HG03139 (cell line): ENCODE measurements around the gene TBL1X.
"Not testable (repeated sequence)": the region's sequence is repeated elsewhere in the genome, so short reads cannot be mapped to it uniquely, and the experiment has no call there.

ENCODE experiments used
- ATAC-seq: cut with Tn5 transposase; IDR thresholded peaks from one replicate; pipeline ENCODE4 v1.9.1; 2021; ENCODE audit not compliant: unreplicated experiment

TBL1X gene

DNA sequence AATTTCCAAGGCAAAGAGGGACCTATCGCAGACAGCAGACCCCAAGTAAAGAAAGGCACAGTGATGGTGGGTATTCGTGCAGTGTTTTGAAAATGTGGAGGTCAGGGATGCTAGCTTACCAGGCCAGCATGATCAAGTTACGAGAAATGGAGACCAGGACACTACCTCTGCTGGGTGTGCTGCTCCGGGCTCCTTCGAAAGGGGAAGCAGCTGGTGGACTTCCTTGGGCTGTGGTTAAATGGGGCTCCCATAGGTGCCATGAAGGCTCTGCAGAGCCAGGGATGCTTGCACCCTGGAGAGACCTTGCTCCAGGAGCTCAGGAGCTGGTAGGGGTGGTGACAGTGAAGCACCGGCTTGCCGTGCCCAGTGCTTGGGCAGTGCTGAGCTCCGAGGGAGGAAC lies 68.8 kb downstream of the TBL1X start:
- no peak for ATAC-seq

- no peak for ATAC-seq
Measured at GRCh38 chrX:9534686-9535085, 69.8 kb downstream of the TBL1X start.

- no peak for ATAC-seq
Measured at GRCh38 chrX:9535101-9535500, 70.2 kb downstream of the TBL1X start.

- ATAC-seq: not testable (repeated sequence)
Measured at GRCh38 chrX:9536156-9536555, 71.3 kb downstream of the TBL1X start.

GRCh38 chrX:9537781-9538180 lies 72.9 kb downstream of the TBL1X start:
- no peak for ATAC-seq

DNA sequence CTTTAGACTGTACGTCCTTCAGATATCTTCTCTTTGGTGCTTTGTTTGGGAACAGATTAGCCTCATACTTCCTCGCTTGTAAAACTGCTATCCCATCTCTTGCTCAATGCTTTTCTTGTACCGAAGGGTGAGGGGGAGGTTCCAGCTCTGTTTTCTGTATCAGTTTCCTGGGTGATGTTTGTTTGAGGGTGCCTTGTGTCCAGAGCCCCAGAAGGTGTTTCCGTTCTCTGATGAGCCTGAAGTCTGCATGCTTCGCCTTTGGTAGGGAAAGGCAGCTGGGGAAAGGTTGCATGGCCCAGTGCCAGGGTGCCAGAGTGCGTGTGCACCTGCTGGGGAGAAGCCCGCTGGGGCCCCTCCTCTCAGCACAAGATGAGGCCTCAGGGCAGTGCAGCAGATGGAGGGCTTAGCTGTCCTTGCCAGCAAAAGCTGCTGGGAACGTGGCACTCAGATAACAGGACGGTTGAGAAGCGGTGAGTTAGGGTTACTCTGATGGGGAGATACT lies 73.7 kb downstream of the TBL1X start:
- no peak for ATAC-seq

- ATAC-seq: no peak
Measured at GRCh38 chrX:9539605-9540387, 74.9 kb downstream of the TBL1X start.

- no peak for ATAC-seq
Measured at GRCh38 chrX:9542106-9542760, 77.4 kb downstream of the TBL1X start.

DNA sequence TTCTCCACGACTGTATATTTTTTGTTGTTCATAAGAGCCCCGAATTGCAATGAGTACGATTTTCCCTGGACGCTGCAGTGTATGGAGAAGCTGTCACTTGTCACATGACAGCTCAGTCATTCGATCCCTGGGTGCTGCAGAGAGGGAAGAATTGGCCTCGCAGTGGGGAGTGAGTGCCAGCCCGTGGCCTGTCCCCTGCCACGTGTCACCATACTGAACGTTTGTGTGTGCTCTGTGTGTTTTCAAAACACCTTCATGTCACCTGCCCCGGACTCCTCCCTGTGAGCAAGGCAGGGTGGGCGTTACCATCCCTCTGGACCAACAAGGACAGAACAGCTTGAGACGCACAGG lies 77.9 kb downstream of the TBL1X start:
- no peak for ATAC-seq

DNA sequence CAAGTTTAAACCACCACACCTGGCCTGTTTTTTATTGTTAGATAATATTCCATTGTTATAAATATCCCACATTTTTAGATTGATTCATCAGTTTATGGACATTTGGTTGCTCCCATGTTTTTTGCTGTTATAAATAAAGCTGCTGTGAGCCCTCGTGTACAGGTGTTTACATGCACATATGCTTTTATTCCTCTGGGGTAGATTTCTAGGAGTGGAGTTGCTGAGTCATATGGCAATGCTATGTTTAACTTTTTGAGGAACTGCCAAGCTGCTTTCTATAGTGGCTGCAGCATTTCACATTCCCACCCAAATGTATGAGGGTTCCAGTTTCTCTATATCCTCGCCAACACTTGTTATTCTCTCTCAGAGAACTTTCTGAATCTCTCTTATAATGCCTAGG lies 90.5 kb downstream of the TBL1X start:
- ATAC-seq: no peak

DNA sequence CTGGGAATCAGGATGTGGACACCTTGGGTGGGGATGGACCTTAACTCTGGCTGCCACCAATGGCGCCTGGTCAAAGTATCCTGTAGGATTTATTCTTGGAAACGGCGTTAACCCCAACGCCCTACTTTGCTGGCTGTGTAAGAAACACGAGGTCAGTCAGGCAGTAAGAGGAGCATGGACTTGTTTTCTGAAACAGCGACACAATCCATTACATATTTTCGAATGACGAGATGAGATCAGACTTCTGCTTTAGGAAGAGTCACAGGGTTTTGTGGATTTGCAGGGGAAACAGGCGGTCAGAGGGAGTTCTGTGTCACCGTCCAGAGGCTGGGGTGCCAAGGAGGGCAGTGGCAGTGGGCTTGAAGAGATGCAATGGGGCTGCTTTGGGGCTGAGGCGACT lies 92.2 kb downstream of the TBL1X start:
- ATAC-seq: no peak

DNA sequence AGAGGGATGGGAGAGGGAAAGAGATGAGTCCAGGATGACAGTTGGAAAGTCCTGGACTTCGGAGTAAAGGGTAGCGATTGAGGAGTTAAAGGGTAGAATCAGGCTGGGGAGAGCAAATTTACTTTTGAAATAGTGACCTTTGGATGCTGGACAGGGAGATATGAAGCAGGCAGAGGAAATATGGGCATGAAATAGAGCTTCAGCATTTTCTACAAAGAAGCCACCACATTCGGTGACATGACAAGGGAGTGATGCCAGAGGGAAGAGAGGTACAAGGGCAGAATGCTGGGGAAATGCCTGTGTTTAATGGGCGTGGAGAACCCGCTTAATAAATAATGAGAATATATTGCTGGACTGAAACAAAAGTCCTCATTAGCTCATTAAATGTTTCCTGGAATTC lies 92.7 kb downstream of the TBL1X start:
- ATAC-seq: no peak

DNA sequence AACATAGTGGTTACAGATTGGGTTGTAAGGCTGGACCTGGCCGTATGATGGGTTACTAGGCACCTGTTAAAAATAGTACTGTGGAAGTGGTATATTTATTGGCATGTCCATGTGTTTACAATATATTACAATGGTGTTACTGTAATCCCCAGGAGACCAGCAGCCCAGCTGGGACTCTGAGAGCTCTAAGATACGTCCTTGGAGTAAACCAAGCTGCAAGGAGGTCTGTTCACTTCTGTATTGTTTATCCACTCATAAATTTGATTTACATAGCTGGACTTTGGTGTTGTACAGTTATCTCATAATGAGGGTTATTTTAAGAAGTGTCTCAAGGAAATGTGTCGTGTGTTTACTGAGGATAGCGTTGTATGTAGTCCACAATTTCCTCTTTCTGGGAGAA lies 93.8 kb downstream of the TBL1X start:
- no peak for ATAC-seq

- no peak for ATAC-seq
Measured at GRCh38 chrX:9560219-9560618, 95.4 kb downstream of the TBL1X start.

DNA sequence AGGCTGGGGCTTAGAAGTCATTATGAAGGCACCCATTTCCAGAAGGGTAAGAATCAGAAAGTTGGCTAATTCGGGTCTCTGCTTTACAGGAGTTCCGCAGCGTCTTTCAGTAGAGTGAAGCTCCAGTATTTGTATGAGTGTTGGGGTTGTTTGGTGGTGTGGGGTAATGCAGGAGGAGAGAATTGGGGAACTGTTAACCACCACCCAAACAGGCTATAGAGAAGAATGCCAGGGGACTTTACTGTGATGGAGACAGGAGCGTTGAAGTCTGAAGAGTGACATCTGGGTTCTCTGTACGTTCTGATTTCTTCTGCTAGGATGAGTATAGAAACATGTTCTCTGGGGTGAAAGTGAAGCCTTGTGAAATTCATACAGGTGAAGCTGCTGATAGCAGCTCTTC lies 96.3 kb downstream of the TBL1X start:
- no peak for ATAC-seq

- ATAC-seq: no peak
Measured at GRCh38 chrX:9562851-9563250, 98.0 kb downstream of the TBL1X start.

- ATAC-seq: no peak
Measured at GRCh38 chrX:9566150-9566621, 101.3 kb downstream of the TBL1X start.

DNA sequence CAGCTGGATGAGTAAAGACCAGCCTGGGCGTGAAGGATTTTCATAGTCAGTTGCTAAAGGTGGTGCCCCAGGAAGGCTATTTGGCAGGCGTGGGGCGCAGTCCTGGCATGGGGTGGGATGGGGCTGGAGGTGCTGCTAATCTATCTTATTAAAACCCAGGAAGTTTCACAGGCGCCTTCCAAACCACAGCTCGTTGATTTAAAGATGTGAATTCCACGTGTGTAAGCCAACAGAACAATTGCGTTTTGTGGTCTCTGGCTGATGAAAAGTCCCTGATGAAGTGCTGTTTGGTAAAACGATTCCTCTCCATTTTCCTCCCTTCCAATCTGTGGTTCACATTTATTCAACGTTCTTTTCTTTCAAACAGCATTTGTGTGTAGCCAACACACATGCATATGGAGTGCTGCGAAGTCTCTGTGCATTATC lies 105.0 kb downstream of the TBL1X start:
- ATAC-seq: no peak

DNA sequence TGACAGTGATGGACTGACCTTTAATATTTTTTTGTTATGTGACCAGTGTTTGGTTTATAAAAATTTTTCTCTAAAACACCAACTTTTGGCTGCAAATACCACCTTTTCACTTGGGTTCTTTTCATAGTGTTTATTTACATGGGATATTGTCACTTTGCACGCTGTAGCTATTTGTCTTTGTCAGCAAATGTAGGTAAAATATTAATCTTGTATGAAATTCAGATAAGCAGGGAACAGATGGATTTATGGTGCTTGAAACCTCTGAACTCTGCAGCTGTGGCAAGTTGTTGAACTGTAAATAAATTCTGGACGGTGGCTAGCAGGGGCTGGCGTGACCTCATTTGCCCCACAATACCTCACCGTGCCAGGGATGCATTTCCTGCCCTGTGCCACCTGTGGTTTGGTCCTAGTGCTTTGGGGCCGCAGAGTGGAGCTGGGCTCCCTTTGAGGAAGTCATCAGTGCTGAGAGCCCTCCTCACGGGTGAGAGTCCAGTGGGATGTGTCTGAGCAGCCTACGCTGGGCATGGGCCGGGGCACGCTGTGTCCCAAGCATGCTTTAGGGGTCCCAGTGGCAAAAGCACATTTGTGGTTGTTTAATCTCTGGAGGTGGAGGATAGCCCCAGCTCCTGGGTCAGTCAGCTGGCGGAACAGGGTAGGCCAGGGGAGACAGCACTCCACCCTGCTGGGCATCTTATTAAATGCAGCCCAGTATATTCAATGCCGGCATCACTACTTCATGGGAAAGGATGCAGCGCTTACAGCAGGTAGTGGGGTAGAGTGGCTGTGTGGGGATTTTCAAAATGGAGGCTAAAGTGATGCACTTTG lies 108.6 kb downstream of the TBL1X start:
- no peak for ATAC-seq

GRCh38 chrX:9576059-9576458 lies 111.2 kb downstream of the TBL1X start:
- no peak for ATAC-seq

DNA sequence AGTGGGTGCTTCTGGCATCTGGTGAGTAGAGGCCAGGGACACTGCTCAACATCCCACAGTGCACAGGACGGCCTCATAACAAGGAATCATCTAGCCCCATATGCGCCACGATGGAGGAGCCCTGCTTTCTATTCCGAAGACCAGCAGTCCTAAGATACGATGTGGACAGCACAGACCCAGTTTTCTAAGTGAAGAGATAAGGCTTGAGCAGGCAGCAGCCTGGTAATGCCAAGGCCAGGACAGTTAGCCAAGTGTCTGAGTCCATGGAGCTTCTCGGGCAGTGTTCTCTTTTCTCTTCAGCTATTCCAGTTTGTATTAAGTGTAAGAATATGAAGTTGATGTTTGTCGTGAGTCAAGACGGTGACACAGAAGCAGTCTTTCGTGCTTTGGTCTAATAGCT lies 112.7 kb downstream of the TBL1X start:
- no peak for ATAC-seq
